GM18873 (cell line): ENCODE data around the gene IGLL5.

Experiments
- ATAC-seq: cut with Tn5 transposase; IDR thresholded peaks from one replicate; pipeline ENCODE4 v1.9.1; 2021; ENCODE audit warnings: mild to moderate bottlenecking, moderate library complexity, moderate number of reproducible peaks; ENCODE audit not compliant: unreplicated experiment, low FRiP score

IGLL5 gene

GRCh38 chr22:22925146-22925804 is 37.7 kb downstream of the IGLL5 start:
- no peak for ATAC-seq

- ATAC-seq, result no peak
Observed at GRCh38 chr22:22925805-22926369, 38.3 kb downstream of the IGLL5 start.

- ATAC-seq, result no peak
Observed at GRCh38 chr22:22926370-22927195, 39.0 kb downstream of the IGLL5 start.

GRCh38 chr22:22927196-22927887 is 39.7 kb downstream of the IGLL5 start:
- ATAC-seq, result no peak

GRCh38 chr22:22927888-22928665 is 40.5 kb downstream of the IGLL5 start:
- ATAC-seq, result no peak

- ATAC-seq, result peak; percentile 86
Observed at GRCh38 chr22:22928666-22929380, 41.2 kb downstream of the IGLL5 start.

- ATAC-seq, result no peak
Observed at GRCh38 chr22:22929381-22930221, 42.0 kb downstream of the IGLL5 start.

GRCh38 chr22:22930222-22930497 is 42.5 kb downstream of the IGLL5 start:
- ATAC-seq, result no peak

GRCh38 chr22:22930571-22931556 is 43.2 kb downstream of the IGLL5 start:
- ATAC-seq, result no peak

GRCh38 chr22:22931557-22932270 is 44.1 kb downstream of the IGLL5 start:
- no peak for ATAC-seq

GRCh38 chr22:22932512-22932941 is 44.9 kb downstream of the IGLL5 start:
- ATAC-seq, result no peak

- no peak for ATAC-seq
Observed at GRCh38 chr22:22933100-22933806, 45.6 kb downstream of the IGLL5 start.

GRCh38 chr22:22933807-22934542 is 46.4 kb downstream of the IGLL5 start:
- ATAC-seq, result no peak

- no peak for ATAC-seq
Observed at GRCh38 chr22:22934543-22935055, 47.0 kb downstream of the IGLL5 start.

GRCh38 chr22:22935056-22935545 is 47.5 kb downstream of the IGLL5 start:
- peak; percentile 10 for ATAC-seq
